Kidney (tissue), 14 donors: ENCODE results near the gene EZH1. TPM values are rescaled to one million over a fixed set of nuclear protein-coding genes. Genes with fewer than 3 reads are reported as not detected.

Experiments
- DNase-seq, 5 donors: peaks; one replicate each; pipeline ENCODE4 v3.0.0-alpha.2; 2013 to 2020
- FAIRE-seq: peaks from 2 replicates; lab custom pipeline; 2012; peaks lifted over from hg19 to GRCh38; lab: Jason Lieb, UNC
- H3K27ac ChIP-seq, 2 donors: one replicate each; pipeline ENCODE4 v1.7.0; 2013; ENCODE audit warnings: low read depth in 2 of 2, low read length in 2 of 2, inconsistent platforms in 1 of 2
- H3K27me3 ChIP-seq: one replicate; pipeline ENCODE4 v1.7.1; 2013; ENCODE audit warnings: low read length, inconsistent platforms; ENCODE audit not compliant: control insufficient read depth, insufficient read depth
- H3K36me3 ChIP-seq, 3 donors: one replicate each; pipeline versions ENCODE4 v1.7.0 to v1.7.1; 2013; ENCODE audit warnings: low read length in 3 of 3, control low read depth in 1 of 3, inconsistent platforms in 1 of 3; ENCODE audit not compliant: insufficient read depth in 3 of 3, control insufficient read depth in 2 of 3
- H3K4me1 ChIP-seq, 3 donors: one replicate each; pipeline versions ENCODE4 v1.7.0 to v1.7.1; 2013; ENCODE audit warnings: low read length in 3 of 3, inconsistent platforms in 1 of 3, low read depth in 1 of 3; ENCODE audit not compliant: control insufficient read depth in 2 of 3, insufficient read depth in 2 of 3
- H3K4me3 ChIP-seq, 3 donors: one replicate each; pipeline versions ENCODE4 v1.7.0 to v1.8.1; 2013; ENCODE audit warnings: low read length in 3 of 3, control low read depth in 1 of 3, inconsistent platforms in 1 of 3
- H3K9ac ChIP-seq, 3 donors: one replicate each; pipeline versions ENCODE4 v1.7.0 to v1.7.1; 2013; ENCODE audit warnings: low read length in 3 of 3, control low read depth in 1 of 3, inconsistent platforms in 1 of 3
- H3K9me3 ChIP-seq, 3 donors: one replicate each; pipeline versions ENCODE4 v1.7.0 to v1.7.1; 2013; ENCODE audit warnings: low read length in 3 of 3, control low read depth in 1 of 3, inconsistent platforms in 1 of 3; ENCODE audit not compliant: control insufficient read depth in 2 of 3, insufficient read depth in 1 of 3
- intact Hi-C: fragments of 100-400 bp; cut with DNase I; formaldehyde crosslinking; loops from one replicate; pipeline ENCODE4 v1.11.1; 2022
- polyA plus RNA-seq: library from polyadenylated mRNA; stranded (reverse); fragments of 350-450 nt; fragmentation: Illumina TruSeq; extraction: RNeasy Lipid Tissue Mini Kit (QIAGEN cat#74804); gene quantifications from one replicate; pipeline ENCODE4 v1.2.3, GENCODE V29; 2014; ENCODE audit warnings: low read depth, low replicate concordance; ENCODE audit not compliant: insufficient read depth
- total RNA-seq: library from RNA; stranded (reverse); fragmentation: NEBNext Ultra II Directional; extraction: Animal tissue kit (Norgen Biotek cat#: 25700); gene quantifications from one replicate; pipeline ENCODE4 v1.2.1, GENCODE V29; 2021
- TF ChIP-seq, protein P1 (sequence below): IDR thresholded peaks from 3 replicates; pipeline ENCODE4 v1.5.1; 2012; ENCODE audit warnings: mild to moderate bottlenecking, moderate library complexity, borderline replicate concordance; ENCODE audit not compliant: insufficient read depth; ENCODE audit errors: extremely low read depth
- donor health status: control.
- donor health status: control.
- donor health status: control.
- donor health status: control.
- donor health status: control.
- donor health status: DM: yes; HTN: yes; CAD: no.
- donor health status: Normal renal cell carcinoma (clear cell type).

Gene EZH1
- total and polyA plus RNA-seq, 2 donors from 2014 or later: 20.8 to 59.2 TPM

GRCh38 chr17:42787266-42787665 lies 42.4 kb upstream of the EZH1 start:
- peak in 1 of 5 donors; percentile 51 for DNase-seq
- Histone ChIP-seq H3K4me1 (peaks cover 0 to 6% (median 2%) of the 10 kb centered on the region in 3 donors), H3K9me3 (no peaks in the 10 kb centered on the region), H3K27ac (peak overlapping the region; percentile 6 to 23), H3K9ac (no peak overlapping the region), H3K4me3 (no peak overlapping the region), H3K27me3 (peaks cover 35% of the 10 kb centered on the region), H3K36me3 (peaks cover 0 to 8% (median 0%) of the 10 kb centered on the region in 3 donors)
- FAIRE-seq: no peak
- intact Hi-C loops: no loop called here
- TF ChIP-seq, protein P1, sequence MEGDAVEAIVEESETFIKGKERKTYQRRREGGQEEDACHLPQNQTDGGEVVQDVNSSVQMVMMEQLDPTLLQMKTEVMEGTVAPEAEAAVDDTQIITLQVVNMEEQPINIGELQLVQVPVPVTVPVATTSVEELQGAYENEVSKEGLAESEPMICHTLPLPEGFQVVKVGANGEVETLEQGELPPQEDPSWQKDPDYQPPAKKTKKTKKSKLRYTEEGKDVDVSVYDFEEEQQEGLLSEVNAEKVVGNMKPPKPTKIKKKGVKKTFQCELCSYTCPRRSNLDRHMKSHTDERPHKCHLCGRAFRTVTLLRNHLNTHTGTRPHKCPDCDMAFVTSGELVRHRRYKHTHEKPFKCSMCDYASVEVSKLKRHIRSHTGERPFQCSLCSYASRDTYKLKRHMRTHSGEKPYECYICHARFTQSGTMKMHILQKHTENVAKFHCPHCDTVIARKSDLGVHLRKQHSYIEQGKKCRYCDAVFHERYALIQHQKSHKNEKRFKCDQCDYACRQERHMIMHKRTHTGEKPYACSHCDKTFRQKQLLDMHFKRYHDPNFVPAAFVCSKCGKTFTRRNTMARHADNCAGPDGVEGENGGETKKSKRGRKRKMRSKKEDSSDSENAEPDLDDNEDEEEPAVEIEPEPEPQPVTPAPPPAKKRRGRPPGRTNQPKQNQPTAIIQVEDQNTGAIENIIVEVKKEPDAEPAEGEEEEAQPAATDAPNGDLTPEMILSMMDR: no peak

GRCh38 chr17:42784811-42785592 lies 40.2 kb upstream of the EZH1 start:
- TF ChIP-seq, protein P1: no peak
- DNase-seq (peak in 2 of 5 donors; percentile 52 to 66), FAIRE-seq (no peak)
- peaks cover 44% of the 10 kb centered on the region for H3K27me3 ChIP-seq
- H3K27ac ChIP-seq: peak overlapping the region; percentile 55 to 60
- H3K4me1 ChIP-seq: peaks cover 0 to 8% (median 2%) of the 10 kb centered on the region in 3 donors
- intact Hi-C loops: no loop called here
- H3K9ac ChIP-seq: peak overlapping the region in 1 of 3 donors; percentile 58
- peak overlapping the region in 1 of 3 donors; percentile 79 for H3K4me3 ChIP-seq
- H3K9me3 ChIP-seq: no peaks in the 10 kb centered on the region
- peaks cover 0 to 8% (median 0%) of the 10 kb centered on the region in 3 donors for H3K36me3 ChIP-seq

- Histone ChIP-seq H3K9me3 (no peaks in the 10 kb centered on the region), H3K27me3 (peaks cover 44% of the 10 kb centered on the region), H3K27ac (peak overlapping the region in 1 of 2 donors; percentile 67), H3K4me1 (peaks cover 0 to 10% (median 2%) of the 10 kb centered on the region in 3 donors), H3K4me3 (peak overlapping the region in 1 of 3 donors; percentile 79), H3K9ac (peak overlapping the region in 1 of 3 donors; percentile 58), H3K36me3 (peaks cover 0 to 8% (median 0%) of the 10 kb centered on the region in 3 donors)
- TF ChIP-seq, protein P1: no peak
- intact Hi-C loops: no loop called here
- FAIRE-seq (no peak), DNase-seq (peak in 1 of 5 donors; percentile 67)
Observed at GRCh38 chr17:42784409-42784808, 39.6 kb upstream of the EZH1 start.
